Liver (tissue), 9 donors: Measurements from ENCODE around the gene NHERF1. TPM values are rescaled to one million over a fixed set of nuclear protein-coding genes. Genes with fewer than 3 reads are reported as not detected.

Experiments
- DNase-seq: peaks from one replicate; pipeline ENCODE4 v3.0.0-alpha.2; 2017; ENCODE audit warnings: low spot score
- H3K27ac ChIP-seq, 2 donors: one replicate each; pipeline ENCODE4 v1.7.0; 2013; ENCODE audit warnings: inconsistent platforms in 2 of 2, low read length in 2 of 2, control low read depth in 1 of 2, low read depth in 1 of 2, mild to moderate bottlenecking in 1 of 2
- H3K27me3 ChIP-seq, 4 donors: one replicate each; pipeline versions ENCODE4 v1.6.1 to v1.7.0; 2013; ENCODE audit warnings: low read length in 3 of 4, inconsistent platforms in 1 of 4, mild to moderate bottlenecking in 1 of 4, moderate library complexity in 1 of 4; ENCODE audit not compliant: control insufficient read depth in 4 of 4, insufficient read depth in 4 of 4
- H3K36me3 ChIP-seq, 4 donors: one replicate each; pipeline versions ENCODE4 v1.6.1 to v1.7.0; 2013; ENCODE audit warnings: low read length in 3 of 4, mild to moderate bottlenecking in 3 of 4, low read depth in 1 of 4, moderate library complexity in 1 of 4; ENCODE audit not compliant: control insufficient read depth in 4 of 4, insufficient read depth in 3 of 4
- H3K4me1 ChIP-seq, 4 donors: one replicate each; pipeline versions ENCODE4 v1.6.1 to v1.7.0; 2013; ENCODE audit warnings: low read length in 3 of 4, mild to moderate bottlenecking in 3 of 4, moderate library complexity in 1 of 4; ENCODE audit not compliant: control insufficient read depth in 4 of 4, insufficient read depth in 4 of 4
- H3K4me3 ChIP-seq, 3 donors: one replicate each; pipeline versions ENCODE4 v1.6.1 to v1.7.0; 2013; ENCODE audit warnings: low read length in 3 of 3, control low read depth in 1 of 3, low read depth in 1 of 3, mild to moderate bottlenecking in 1 of 3
- H3K9ac ChIP-seq, 2 donors: one replicate each; pipeline ENCODE4 v1.7.0; 2013; ENCODE audit warnings: low read length in 2 of 2, mild to moderate bottlenecking in 2 of 2, moderate library complexity in 2 of 2, control low read depth in 1 of 2, low read depth in 1 of 2
- H3K9me3 ChIP-seq, 4 donors: one replicate each; pipeline versions ENCODE4 v1.6.1 to v1.7.0; 2013; ENCODE audit warnings: low read length in 3 of 4; ENCODE audit not compliant: control insufficient read depth in 4 of 4
- ATF3 ChIP-seq: IDR thresholded peaks from 2 replicates; pipeline ENCODE4 v1.6.1; 2016; ENCODE audit warnings: antibody characterized with exemption
- EGR1 ChIP-seq, 2 donors: IDR thresholded peaks; 2 replicates each; pipeline ENCODE4 v1.6.1; 2016 to 2018; ENCODE audit warnings: antibody characterized with exemption in 2 of 2, low read depth in 2 of 2
- FOXA1 ChIP-seq: IDR thresholded peaks from 2 replicates; pipeline ENCODE4 v1.6.1; 2016; ENCODE audit warnings: antibody characterized with exemption
- FOXA2 ChIP-seq: IDR thresholded peaks from 2 replicates; pipeline ENCODE4 v1.6.1; 2016; ENCODE audit warnings: antibody characterized with exemption
- GABPA ChIP-seq, 2 donors: IDR thresholded peaks in 1 of 2; conservative IDR thresholded peaks in 1 of 2; 2 replicates each; pipeline ENCODE4 v1.6.1; 2016; ENCODE audit warnings: antibody characterized with exemption in 2 of 2, mild to moderate bottlenecking in 1 of 2, moderate library complexity in 1 of 2
- JUND ChIP-seq, 2 donors: IDR thresholded peaks; 2 replicates each; pipeline ENCODE4 v1.6.1; 2016; ENCODE audit warnings: antibody characterized with exemption in 2 of 2
- MAX ChIP-seq: IDR thresholded peaks from 2 replicates; pipeline ENCODE4 v1.6.1; 2016; ENCODE audit warnings: antibody characterized with exemption
- NR2F2 ChIP-seq: IDR thresholded peaks from 2 replicates; pipeline ENCODE4 v1.6.1; 2016; ENCODE audit warnings: antibody characterized with exemption
- RAD21 ChIP-seq, 2 donors: IDR thresholded peaks; 2 replicates each; pipeline ENCODE4 v1.6.1; 2016; ENCODE audit warnings: antibody characterized with exemption in 2 of 2, mild to moderate bottlenecking in 2 of 2
- REST ChIP-seq: IDR thresholded peaks from 2 replicates; pipeline ENCODE4 v1.6.1; 2016; ENCODE audit warnings: antibody characterized with exemption, mild to moderate bottlenecking
- RXRA ChIP-seq, 2 donors: IDR thresholded peaks; 2 replicates each; pipeline ENCODE4 v1.6.1; 2017 to 2018; ENCODE audit warnings: antibody characterized with exemption in 2 of 2, mild to moderate bottlenecking in 1 of 2
- SP1 ChIP-seq: IDR thresholded peaks from 2 replicates; pipeline ENCODE4 v1.6.1; 2018; ENCODE audit warnings: antibody characterized with exemption, mild to moderate bottlenecking
- TAF1 ChIP-seq: conservative IDR thresholded peaks from 2 replicates; pipeline ENCODE4 v1.6.1; 2016; ENCODE audit warnings: antibody characterized with exemption, mild to moderate bottlenecking
- YY1 ChIP-seq: IDR thresholded peaks from 2 replicates; pipeline ENCODE4 v1.6.1; 2016; ENCODE audit warnings: antibody characterized with exemption, mild to moderate bottlenecking
- ZBTB33 ChIP-seq: IDR thresholded peaks from 2 replicates; pipeline ENCODE4 v1.6.1; 2016; ENCODE audit warnings: antibody characterized with exemption
- WGBS: extraction: QIAGEN DNeasy Blood & Tissue Kit; methylation state at CpG from one replicate; pipeline ENCODE4 v1.1.7; 2013; 5-methylcytosine and 5-hydroxymethylcytosine counted together
- polyA plus RNA-seq, 2 donors: library from polyadenylated mRNA; stranded (reverse) in 1 of 2; unstranded in 1 of 2; fragments of 200-250 nt in 1 of 2; fragments of >200 nt in 1 of 2; fragmentation: Nextera tagmentation in 1 of 2; extraction: Ambion mirVana in 1 of 2; gene quantifications; one replicate each; pipeline versions ENCODE4 v1.2.1 to v1.2.3, GENCODE V29; 2013 to 2015
- total RNA-seq, 2 donors: library from RNA; depleted of rRNA; stranded (reverse); fragments of >200 nt; gene quantifications; one replicate each; pipeline ENCODE4 v1.2.3, GENCODE V29; 2014
- donor health status: healthy.
- donor health status: healthy.
- donor health status: healthy.
- donor health status: healthy.
- donor health status: healthy.

Gene NHERF1
- total and polyA plus RNA-seq, 4 donors, result 38.1 to 160 (median 94.7) TPM

GRCh38 chr17:74803388-74803930 is 55.0 kb downstream of the NHERF1 start:
- H3K9ac ChIP-seq, result no peak overlapping the region
- H3K36me3 ChIP-seq, result peaks cover 0 to 38% (median 2%) of the 10 kb centered on the region in 4 donors
- WGBS, result 93% methylated on average over 12 of the region's 12 CpGs

GRCh38 chr17:74803971-74804370 is 55.5 kb downstream of the NHERF1 start:
- no peak overlapping the region for H3K4me3 ChIP-seq
- H3K9ac ChIP-seq, result no peak overlapping the region
- no peak overlapping the region for H3K27ac ChIP-seq
- DNase-seq, result no peak
- H3K4me1 ChIP-seq, result no peaks in the 10 kb centered on the region
- no peaks in the 10 kb centered on the region for H3K27me3 ChIP-seq
- H3K9me3 ChIP-seq, result no peaks in the 10 kb centered on the region
- peaks cover 0 to 37% (median 2%) of the 10 kb centered on the region in 4 donors for H3K36me3 ChIP-seq
- 94% methylated on average over 5 of the region's 5 CpGs for whole genome bisulfite sequencing
- TF ChIP-seq TAF1 (no peak), YY1 (no peak), NR2F2 (no peak), MAX (no peak)

More at GRCh38 chr17:74803388-74803930, 55.0 kb downstream of the NHERF1 start:
- H3K27me3 ChIP-seq, result no peaks in the 10 kb centered on the region
- no peak overlapping the region for H3K27ac ChIP-seq
- no peaks in the 10 kb centered on the region for H3K9me3 ChIP-seq
- TF ChIP-seq RAD21 (IDR thresholded peaks at IDR 0.05) (no peak), YY1 (no peak), JUND (IDR thresholded peaks at IDR 0.05) (no peak), FOXA2 (no peak), FOXA1 (no peak), REST (no peak), RXRA (IDR thresholded peaks at IDR 0.05) (no peak), MAX (no peak), EGR1 (IDR thresholded peaks at IDR 0.05; ENCODE audit: low read depth in 2 of 2) (no peak), GABPA (IDR thresholded peaks at IDR 0.05 in 1 of 2, conservative IDR thresholded peaks at IDR 0.05 in 1 of 2) (no peak), SP1 (no peak), ZBTB33 (no peak), NR2F2 (no peak), ATF3 (no peak)
- no peak for DNase-seq
- H3K4me3 ChIP-seq, result no peak overlapping the region
- no peaks in the 10 kb centered on the region for H3K4me1 ChIP-seq
